Heart right ventricle (tissue), 16 donors: ENCODE measurements around the gene ITPKB. TPM values are rescaled to one million over a fixed set of nuclear protein-coding genes. Genes with fewer than 3 reads are reported as not detected.

Experiments
- ATAC-seq, 8 donors: fragments of 200-7000 bp; cut with Tn5 transposase; one replicate each; pipeline ENCODE4 v1.9.1; 2020; ENCODE audit warnings: mild to moderate bottlenecking in 8 of 8, moderate library complexity in 8 of 8, moderate number of reproducible peaks in 1 of 8
- DNase-seq, 2 donors: peaks; one replicate each; pipeline ENCODE4 v3.0.0-alpha.2; 2020
- H3K27ac ChIP-seq, 10 donors: fragments of 200-600 bp; sonication (generic) in 2 of 10; one replicate each; pipeline versions ENCODE4 v1.5.0 to v1.8.0; 2020 to 2022; ENCODE audit warnings: mild to moderate bottlenecking in 3 of 10
- H3K27me3 ChIP-seq, 7 donors: fragments of 200-600 bp; one replicate each; pipeline ENCODE4 v1.8.0; 2021 to 2022; ENCODE audit warnings: mild to moderate bottlenecking in 2 of 7
- H3K36me3 ChIP-seq, 9 donors: fragments of 200-600 bp; sonication (generic) in 1 of 9; one replicate each; pipeline versions ENCODE4 v1.5.0 to v1.8.0; 2020 to 2022; ENCODE audit warnings: mild to moderate bottlenecking in 2 of 9
- H3K4me1 ChIP-seq, 9 donors: fragments of 200-600 bp; sonication (generic) in 1 of 9; one replicate each; pipeline versions ENCODE4 v1.5.0 to v1.8.0; 2020 to 2022; ENCODE audit warnings: mild to moderate bottlenecking in 4 of 9
- H3K4me3 ChIP-seq, 10 donors: fragments of 200-600 bp; sonication (generic) in 2 of 10; one replicate each; pipeline versions ENCODE4 v1.5.0 to v1.8.0; 2020 to 2022; ENCODE audit warnings: mild to moderate bottlenecking in 7 of 10, moderate library complexity in 2 of 10
- H3K9me3 ChIP-seq, 11 donors: fragments of 200-600 bp in 10 of 11; sonication (generic) in 2 of 11; one replicate each; pipeline versions ENCODE4 v1.5.0 to v1.8.0; 2013 to 2022; ENCODE audit warnings: mild to moderate bottlenecking in 2 of 11, control low read depth in 1 of 11, moderate library complexity in 1 of 11
- WGBS, 2 donors: extraction: QIAGEN DNeasy Blood & Tissue Kit; methylation state at CpG; one replicate each; pipeline ENCODE4 v1.1.7; 2013; ENCODE audit warnings: inconsistent platforms in 1 of 2; 5-methylcytosine and 5-hydroxymethylcytosine counted together
- intact Hi-C, 10 donors: fragments of 100-400 bp; cut with DNase I; formaldehyde crosslinking; loops; one replicate each; pipeline versions ENCODE4 v1.11.1 to v1.14.2; 2022
- polyA plus RNA-seq, 2 donors: library from polyadenylated mRNA; stranded (reverse); fragments of 200-250 nt; gene quantifications; one replicate each; pipeline ENCODE4 v1.2.3, GENCODE V29; 2013
- total RNA-seq, 10 donors: library from RNA; stranded (reverse); fragmentation: NEBNext Ultra II Directional in 3 of 10; extraction: Animal tissue kit (Norgen Biotek cat#: 25700) in 3 of 10; gene quantifications; one replicate each; pipeline versions ENCODE4 v1.2.1 to v1.2.4, GENCODE V29; 2021 to 2023
- TF ChIP-seq, protein P1 (sequence below), 9 donors: fragments of 200-600 bp; sonication (generic) in 2 of 9; IDR thresholded peaks; one replicate each; pipeline versions ENCODE4 v1.5.0 to v1.8.0; 2021 to 2022; ENCODE audit warnings: antibody characterized with exemption in 9 of 9, mild to moderate bottlenecking in 5 of 9, moderate library complexity in 1 of 9
- donor health status: Arrhythmogenic right ventricular cardiomyopathy.
- donor health status: ischemic (EF 13 %, LVEDD 7.1; RV severe dilation, severe dysfunction).
- donor health status: healthy with polysubstance abuse.
- donor health status: DM: no; HTN: yes; CAD: no.
- donor health status: DM: no; HTN: no; CAD: no.
- donor health status: ischemic (EF 25% LVEDD 6.9; RV normal size, moderate dysfunction).
- donor health status: ischemic (EF 25% LVEDD 5.7; RV mildly dilated, moderate dysfunction).
- donor health status: healthy.
- donor health status: DM: yes; HTN: yes; CAD: no.
- donor health status: Ischemic cardiomyopathy.
- donor health status: ischemic (EF 35%, LVEDD 5.7; RV mildly dilated, moderate dysfunction).
- donor health status: nonischemic (EF 11% LVEDD 7.7; RV severe dilation, severe dysfunction).
- donor health status: DM: yes; HTN: yes; CAD: no.
- donor health status: PGD.
- donor health status: ischemic (EF 29% LVEDD 5.4; RV normal size, mild dysfunction).
- donor health status: nonischemic (EF 23%, LVEDD 6.1; RV moderate dilation, normal function).

The ITPKB gene
- total and polyA plus RNA-seq, 12 donors = 4.5 to 30.5 (median 16.1) TPM

DNA sequence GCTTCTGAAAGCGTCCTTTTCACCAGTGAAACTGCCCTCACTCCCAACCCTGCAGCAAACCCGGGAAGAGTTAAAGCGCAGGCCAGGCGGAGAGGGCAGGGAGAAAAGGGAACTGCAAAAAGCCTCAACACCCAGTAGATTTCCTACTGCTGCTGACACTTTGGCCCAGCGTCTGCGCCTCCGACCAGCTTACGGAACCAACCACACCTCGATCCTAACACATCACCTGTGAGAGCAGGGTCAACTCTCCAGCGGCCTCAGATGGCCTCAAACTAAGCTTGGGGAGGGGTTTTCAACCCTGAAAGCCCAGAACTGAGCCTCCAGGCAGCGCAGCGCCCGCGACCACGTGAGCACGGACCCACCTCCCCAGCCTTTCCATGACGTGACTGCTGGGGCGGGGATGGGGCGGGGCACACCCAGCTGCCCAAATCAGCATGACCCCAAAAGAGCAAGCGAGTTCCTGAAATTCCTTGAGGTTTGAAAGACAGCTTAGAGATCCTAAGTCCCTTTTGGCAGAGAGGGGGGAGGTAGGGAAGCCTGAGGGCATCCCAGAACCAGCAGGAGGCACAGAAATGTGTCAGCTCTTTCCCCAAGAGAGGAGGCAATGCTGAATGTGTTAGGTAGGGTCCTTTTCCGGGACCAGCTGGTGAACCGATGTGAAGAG lies 59.1 kb downstream of the ITPKB start:
- H3K4me1 ChIP-seq = peaks cover 0 to 100% (median 78%) of the 10 kb centered on the region in 9 donors
- WGBS, 2 donors = 1 to 3% methylated on average over 22 of the region's 22 CpGs
- intact Hi-C loops = loop anchor here in 3 of 10 donors (5.0 to 10.0 kb wide), 2 partner anchors 33 to 45 kb away; no protein-coding TSS in a partner anchor

DNA sequence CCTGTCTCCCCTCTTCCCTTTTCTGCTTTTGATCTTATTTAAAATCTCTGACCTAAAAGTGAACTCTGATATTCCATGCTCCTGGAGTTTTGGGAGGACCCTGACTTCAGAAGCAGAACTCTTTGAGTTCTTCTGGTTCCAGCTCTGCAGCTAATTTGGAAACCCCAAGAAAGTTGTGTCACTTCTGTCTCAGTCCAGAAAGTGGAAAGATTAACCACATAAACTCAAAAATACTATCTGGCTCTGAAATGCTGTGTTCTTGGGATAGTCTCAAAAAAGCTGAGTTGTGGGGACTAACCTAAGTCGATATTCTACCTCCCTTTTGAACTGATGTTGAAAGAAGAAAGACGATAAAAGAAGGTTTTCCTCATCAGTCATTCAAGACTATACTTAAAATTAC lies 59.8 kb downstream of the ITPKB start:
- TF ChIP-seq, protein P1, sequence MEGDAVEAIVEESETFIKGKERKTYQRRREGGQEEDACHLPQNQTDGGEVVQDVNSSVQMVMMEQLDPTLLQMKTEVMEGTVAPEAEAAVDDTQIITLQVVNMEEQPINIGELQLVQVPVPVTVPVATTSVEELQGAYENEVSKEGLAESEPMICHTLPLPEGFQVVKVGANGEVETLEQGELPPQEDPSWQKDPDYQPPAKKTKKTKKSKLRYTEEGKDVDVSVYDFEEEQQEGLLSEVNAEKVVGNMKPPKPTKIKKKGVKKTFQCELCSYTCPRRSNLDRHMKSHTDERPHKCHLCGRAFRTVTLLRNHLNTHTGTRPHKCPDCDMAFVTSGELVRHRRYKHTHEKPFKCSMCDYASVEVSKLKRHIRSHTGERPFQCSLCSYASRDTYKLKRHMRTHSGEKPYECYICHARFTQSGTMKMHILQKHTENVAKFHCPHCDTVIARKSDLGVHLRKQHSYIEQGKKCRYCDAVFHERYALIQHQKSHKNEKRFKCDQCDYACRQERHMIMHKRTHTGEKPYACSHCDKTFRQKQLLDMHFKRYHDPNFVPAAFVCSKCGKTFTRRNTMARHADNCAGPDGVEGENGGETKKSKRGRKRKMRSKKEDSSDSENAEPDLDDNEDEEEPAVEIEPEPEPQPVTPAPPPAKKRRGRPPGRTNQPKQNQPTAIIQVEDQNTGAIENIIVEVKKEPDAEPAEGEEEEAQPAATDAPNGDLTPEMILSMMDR (IDR thresholded peaks at IDR 0.05) = no peak
- intact Hi-C loops = no loop called here
- no peaks in the 10 kb centered on the region for H3K36me3 ChIP-seq
- no peaks in the 10 kb centered on the region for H3K27me3 ChIP-seq
- no peak for DNase-seq
- no peaks in the 10 kb centered on the region for H3K9me3 ChIP-seq
- ATAC-seq = no peak
- H3K27ac ChIP-seq = peak overlapping the region in 9 of 10 donors; percentile 81 to 93 (median 91)
- 47 to 56% methylated on average over 2 of the region's 2 CpGs for whole genome bisulfite sequencing, 2 donors
- H3K4me1 ChIP-seq = peaks cover 0 to 100% (median 85%) of the 10 kb centered on the region in 9 donors
- peak overlapping the region in 3 of 10 donors; percentile 50 to 52 (median 51) for H3K4me3 ChIP-seq

More for the DNA sequence above, 59.1 kb downstream of the ITPKB start:
- H3K36me3 ChIP-seq = peaks cover 0 to 4% (median 0%) of the 10 kb centered on the region in 9 donors
- H3K27ac ChIP-seq = peak overlapping the region; percentile 42 to 93 (median 90)
- H3K27me3 ChIP-seq = no peaks in the 10 kb centered on the region
- no peaks in the 10 kb centered on the region for H3K9me3 ChIP-seq
- peak overlapping the region in 9 of 10 donors; percentile 0 to 52 (median 48) for H3K4me3 ChIP-seq
- peak; percentile 89 to 91 for DNase-seq
- TF ChIP-seq, protein P1 (IDR thresholded peaks at IDR 0.05) = peak in 1 of 9 donors; percentile 7
- ATAC-seq = peak; percentile 84 to 90 (median 88)

DNA sequence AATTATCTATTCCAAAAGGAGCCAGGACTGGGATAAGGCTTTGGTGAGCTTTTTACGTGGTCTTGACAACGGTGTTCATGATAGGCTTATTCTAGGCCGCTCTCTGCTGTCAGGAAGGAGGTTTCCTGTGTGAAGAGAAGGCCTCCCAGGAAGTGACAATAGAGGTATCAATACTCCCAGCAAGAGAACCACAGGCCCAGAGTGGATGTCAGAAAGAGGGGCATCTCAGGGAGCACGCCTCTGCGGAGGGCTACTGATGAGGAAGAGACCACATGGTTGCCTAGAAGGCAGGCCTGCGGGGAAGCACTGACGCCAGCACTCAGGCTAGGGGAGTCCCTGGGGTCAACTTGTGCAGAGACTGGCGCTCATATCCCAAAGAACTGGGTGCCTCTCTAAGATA lies 60.4 kb downstream of the ITPKB start:
- WGBS, 2 donors = 62 to 63% methylated on average over 8 of the region's 8 CpGs
- Histone ChIP-seq H3K27me3 (no peaks in the 10 kb centered on the region), H3K9me3 (no peaks in the 10 kb centered on the region), H3K4me1 (peaks cover 0 to 100% (median 87%) of the 10 kb centered on the region in 9 donors), H3K27ac (peak overlapping the region; percentile 12 to 93 (median 90)), H3K36me3 (no peaks in the 10 kb centered on the region), H3K4me3 (no peak overlapping the region)
- intact Hi-C loops = no loop called here
- ATAC-seq (no peak), DNase-seq (no peak)
- TF ChIP-seq, protein P1 (IDR thresholded peaks at IDR 0.05) = no peak

DNA sequence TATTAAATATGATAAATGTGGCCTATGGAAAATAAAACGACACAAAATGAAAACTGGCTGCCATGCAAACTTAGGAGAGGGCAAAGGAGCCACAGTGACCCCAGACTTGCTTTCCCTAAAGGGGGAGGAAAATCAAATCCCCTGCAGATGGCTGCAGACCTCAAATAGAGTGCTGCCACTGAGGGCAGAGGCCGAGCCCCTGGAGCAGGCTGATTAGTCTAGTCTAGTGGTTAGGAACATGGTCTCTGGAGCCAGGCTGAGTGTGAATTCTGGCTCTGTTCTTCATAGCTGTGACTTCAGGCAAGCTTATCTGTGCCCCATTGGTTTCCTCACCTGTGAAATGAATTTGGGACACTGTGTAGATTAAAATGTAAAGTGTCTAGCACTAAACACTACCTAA lies 60.8 kb downstream of the ITPKB start:
- intact Hi-C loops = no loop called here
- TF ChIP-seq, protein P1 (IDR thresholded peaks at IDR 0.05) = no peak
- Histone ChIP-seq H3K9me3 (no peaks in the 10 kb centered on the region), H3K4me3 (no peak overlapping the region), H3K36me3 (no peaks in the 10 kb centered on the region), H3K27me3 (no peaks in the 10 kb centered on the region), H3K27ac (peak overlapping the region; percentile 12 to 93 (median 90)), H3K4me1 (peaks cover 0 to 100% (median 90%) of the 10 kb centered on the region in 9 donors)
- ATAC-seq (no peak), DNase-seq (no peak)
- WGBS, 2 donors = 52 to 65% methylated on average over 2 of the region's 2 CpGs
